HEK293 (cell line): ENCODE results near the gene STAG3.

Source experiments
- BCL11A ChIP-seq: fragments of 450-650 bp; formaldehyde crosslinking; IDR thresholded peaks from 2 replicates; pipeline ENCODE4 v1.5.1; 2016; ENCODE audit warnings: low read depth, missing biosample characterization, missing genetic modification characterization
- ZNF155 ChIP-seq: fragments of 450-650 bp; formaldehyde crosslinking; IDR thresholded peaks from 2 replicates; pipeline ENCODE4 v1.5.1; 2016; ENCODE audit warnings: missing biosample characterization, missing genetic modification characterization
- ZNF324 ChIP-seq: fragments of 450-650 bp; formaldehyde crosslinking; IDR thresholded peaks from 2 replicates; pipeline ENCODE4 v1.5.1; 2016; ENCODE audit warnings: missing biosample characterization, missing genetic modification characterization
- ZNF529 ChIP-seq: fragments of 450-650 bp; formaldehyde crosslinking; IDR thresholded peaks from 2 replicates; pipeline ENCODE4 v1.5.1; 2017; ENCODE audit warnings: missing genetic modification characterization, missing biosample characterization; ENCODE audit not compliant: insufficient replicate concordance
- ZNF560 ChIP-seq: fragments of 450-650 bp; formaldehyde crosslinking; IDR thresholded peaks from 2 replicates; pipeline ENCODE4 v1.5.1; 2017; ENCODE audit warnings: missing biosample characterization, missing genetic modification characterization, borderline replicate concordance
- ZNF623 ChIP-seq: fragments of 450-650 bp; formaldehyde crosslinking; IDR thresholded peaks from 2 replicates; pipeline ENCODE4 v1.5.1; 2016; ENCODE audit warnings: missing biosample characterization, missing genetic modification characterization
- ZNF660 ChIP-seq: fragments of 450-650 bp; IDR thresholded peaks from 2 replicates; pipeline ENCODE4 v1.5.1; 2018; ENCODE audit warnings: missing biosample characterization, mild to moderate bottlenecking, missing genetic modification characterization
- TF ChIP-seq, protein P1 (sequence below): fragments of 450-650 bp; formaldehyde crosslinking; IDR thresholded peaks from 2 replicates; pipeline ENCODE4 v1.5.1; 2016; ENCODE audit warnings: missing biosample characterization, missing genetic modification characterization
- TF ChIP-seq, protein P2 (sequence below): fragments of 450-650 bp; formaldehyde crosslinking; optimal IDR thresholded peaks from 2 replicates; pipeline ENCODE3; 2016; ENCODE audit warnings: missing biosample characterization, mild to moderate bottlenecking, missing genetic modification characterization
- TF ChIP-seq, protein P3 (sequence below): fragments of 450-650 bp; formaldehyde crosslinking; IDR thresholded peaks from 2 replicates; pipeline ENCODE4 v1.5.1; 2016; ENCODE audit warnings: missing biosample characterization, missing genetic modification characterization, low read depth
- TF ChIP-seq, protein P4 (sequence below): fragments of 450-650 bp; formaldehyde crosslinking; IDR thresholded peaks from 2 replicates; pipeline ENCODE4 v1.5.1; 2016; ENCODE audit warnings: missing biosample characterization, missing genetic modification characterization, low read depth

DNA sequence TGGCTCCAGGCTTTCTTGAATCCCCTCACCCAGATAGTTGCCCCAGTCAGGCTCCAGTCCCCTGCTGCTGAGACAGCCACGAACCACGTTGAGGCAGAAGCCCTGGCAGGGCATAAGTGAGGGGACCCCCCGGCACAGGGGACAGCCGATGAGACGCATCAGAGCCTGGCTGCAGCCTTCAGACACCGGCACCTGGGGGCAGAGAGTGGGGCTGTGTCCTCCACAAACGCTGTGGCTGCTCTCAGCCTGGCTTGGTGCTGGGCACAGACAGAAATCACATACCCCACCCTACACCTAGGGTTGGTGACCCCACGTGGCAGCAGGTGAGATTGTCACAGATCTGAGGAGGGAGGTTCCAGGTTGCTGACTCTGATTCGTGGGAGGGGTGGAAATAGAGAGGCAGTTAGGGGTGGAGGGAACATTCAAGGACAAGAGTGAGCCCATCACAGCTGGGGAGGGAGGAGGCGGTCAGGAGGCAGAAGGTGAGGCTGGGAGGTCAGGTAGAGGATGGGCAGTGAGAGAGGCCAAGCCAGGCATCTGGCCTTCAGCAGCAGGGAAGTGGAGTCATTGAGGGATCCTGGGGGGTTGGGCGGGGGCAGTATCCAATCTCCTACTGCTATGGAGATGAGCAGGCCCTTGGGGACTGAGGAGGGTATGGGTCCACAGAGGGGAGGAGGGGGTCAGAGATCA is 3.8 kb upstream of the STAG3 start:
- TF ChIP-seq ZNF155 (tag by site-specific recombination) (no peak), ZNF529 (tag by site-specific recombination) (no peak), BCL11A (tag by site-specific recombination) (no peak), ZNF623 (no peak), ZNF660 (tag by site-specific recombination) (no peak), ZNF560 (tag by site-specific recombination) (no peak), ZNF324 (tag by site-specific recombination) (no peak)
- TF ChIP-seq, protein P1, sequence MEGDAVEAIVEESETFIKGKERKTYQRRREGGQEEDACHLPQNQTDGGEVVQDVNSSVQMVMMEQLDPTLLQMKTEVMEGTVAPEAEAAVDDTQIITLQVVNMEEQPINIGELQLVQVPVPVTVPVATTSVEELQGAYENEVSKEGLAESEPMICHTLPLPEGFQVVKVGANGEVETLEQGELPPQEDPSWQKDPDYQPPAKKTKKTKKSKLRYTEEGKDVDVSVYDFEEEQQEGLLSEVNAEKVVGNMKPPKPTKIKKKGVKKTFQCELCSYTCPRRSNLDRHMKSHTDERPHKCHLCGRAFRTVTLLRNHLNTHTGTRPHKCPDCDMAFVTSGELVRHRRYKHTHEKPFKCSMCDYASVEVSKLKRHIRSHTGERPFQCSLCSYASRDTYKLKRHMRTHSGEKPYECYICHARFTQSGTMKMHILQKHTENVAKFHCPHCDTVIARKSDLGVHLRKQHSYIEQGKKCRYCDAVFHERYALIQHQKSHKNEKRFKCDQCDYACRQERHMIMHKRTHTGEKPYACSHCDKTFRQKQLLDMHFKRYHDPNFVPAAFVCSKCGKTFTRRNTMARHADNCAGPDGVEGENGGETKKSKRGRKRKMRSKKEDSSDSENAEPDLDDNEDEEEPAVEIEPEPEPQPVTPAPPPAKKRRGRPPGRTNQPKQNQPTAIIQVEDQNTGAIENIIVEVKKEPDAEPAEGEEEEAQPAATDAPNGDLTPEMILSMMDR (tag by site-specific recombination): no peak
- TF ChIP-seq, protein P2, sequence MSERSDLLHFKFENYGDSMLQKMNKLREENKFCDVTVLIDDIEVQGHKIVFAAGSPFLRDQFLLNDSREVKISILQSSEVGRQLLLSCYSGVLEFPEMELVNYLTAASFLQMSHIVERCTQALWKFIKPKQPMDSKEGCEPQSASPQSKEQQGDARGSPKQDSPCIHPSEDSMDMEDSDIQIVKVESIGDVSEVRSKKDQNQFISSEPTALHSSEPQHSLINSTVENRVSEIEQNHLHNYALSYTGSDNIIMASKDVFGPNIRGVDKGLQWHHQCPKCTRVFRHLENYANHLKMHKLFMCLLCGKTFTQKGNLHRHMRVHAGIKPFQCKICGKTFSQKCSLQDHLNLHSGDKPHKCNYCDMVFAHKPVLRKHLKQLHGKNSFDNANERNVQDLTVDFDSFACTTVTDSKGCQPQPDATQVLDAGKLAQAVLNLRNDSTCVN (tag by site-specific recombination): no peak
- TF ChIP-seq, protein P3, sequence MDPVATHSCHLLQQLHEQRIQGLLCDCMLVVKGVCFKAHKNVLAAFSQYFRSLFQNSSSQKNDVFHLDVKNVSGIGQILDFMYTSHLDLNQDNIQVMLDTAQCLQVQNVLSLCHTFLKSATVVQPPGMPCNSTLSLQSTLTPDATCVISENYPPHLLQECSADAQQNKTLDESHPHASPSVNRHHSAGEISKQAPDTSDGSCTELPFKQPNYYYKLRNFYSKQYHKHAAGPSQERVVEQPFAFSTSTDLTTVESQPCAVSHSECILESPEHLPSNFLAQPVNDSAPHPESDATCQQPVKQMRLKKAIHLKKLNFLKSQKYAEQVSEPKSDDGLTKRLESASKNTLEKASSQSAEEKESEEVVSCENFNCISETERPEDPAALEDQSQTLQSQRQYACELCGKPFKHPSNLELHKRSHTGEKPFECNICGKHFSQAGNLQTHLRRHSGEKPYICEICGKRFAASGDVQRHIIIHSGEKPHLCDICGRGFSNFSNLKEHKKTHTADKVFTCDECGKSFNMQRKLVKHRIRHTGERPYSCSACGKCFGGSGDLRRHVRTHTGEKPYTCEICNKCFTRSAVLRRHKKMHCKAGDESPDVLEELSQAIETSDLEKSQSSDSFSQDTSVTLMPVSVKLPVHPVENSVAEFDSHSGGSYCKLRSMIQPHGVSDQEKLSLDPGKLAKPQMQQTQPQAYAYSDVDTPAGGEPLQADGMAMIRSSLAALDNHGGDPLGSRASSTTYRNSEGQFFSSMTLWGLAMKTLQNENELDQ (tag by site-specific recombination): no peak
- TF ChIP-seq, protein P4, sequence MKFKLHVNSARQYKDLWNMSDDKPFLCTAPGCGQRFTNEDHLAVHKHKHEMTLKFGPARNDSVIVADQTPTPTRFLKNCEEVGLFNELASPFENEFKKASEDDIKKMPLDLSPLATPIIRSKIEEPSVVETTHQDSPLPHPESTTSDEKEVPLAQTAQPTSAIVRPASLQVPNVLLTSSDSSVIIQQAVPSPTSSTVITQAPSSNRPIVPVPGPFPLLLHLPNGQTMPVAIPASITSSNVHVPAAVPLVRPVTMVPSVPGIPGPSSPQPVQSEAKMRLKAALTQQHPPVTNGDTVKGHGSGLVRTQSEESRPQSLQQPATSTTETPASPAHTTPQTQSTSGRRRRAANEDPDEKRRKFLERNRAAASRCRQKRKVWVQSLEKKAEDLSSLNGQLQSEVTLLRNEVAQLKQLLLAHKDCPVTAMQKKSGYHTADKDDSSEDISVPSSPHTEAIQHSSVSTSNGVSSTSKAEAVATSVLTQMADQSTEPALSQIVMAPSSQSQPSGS (tag by site-specific recombination): no peak
